ENCODE data around the gene CTNNA3. TPM values are rescaled to one million over a fixed set of nuclear protein-coding genes. Genes with fewer than 3 reads are reported as not detected.

The CTNNA3 gene
- total RNA-seq, 4 donors from 2014 or later: 0.68 to 75.2 (median 1.4) TPM

GRCh38 chr10:66964946-66965345 lies 731.0 kb downstream of the CTNNA3 start:
- Histone ChIP-seq H3K36me3 (no peaks in the 10 kb centered on the region), H3K4me1 (no peaks in the 10 kb centered on the region), H3K27ac (no peak overlapping the region), H3K9me3 (no peaks in the 10 kb centered on the region), H3K4me3 (no peak overlapping the region), H3K27me3 (no peaks in the 10 kb centered on the region)
- in situ Hi-C loops (cut with MboI; ENCODE audit: low pct_ligation_motif_present in 1 of 4, low pct_unique_long_range_greater_than_20kb in 1 of 4, low sequenced_read_pairs in 3 of 4) (no loop called here), intact Hi-C loops (cut with DNase I; ENCODE audit: low total_unique reads) (no loop called here)
- 33 to 59% methylated on average over 2 to 4 of the region's 4 CpGs for WGBS, 2 donors (ENCODE audit: low coverage in 1 of 2)
- DNase-seq: no peak
- TF ChIP-seq EP300 (IDR thresholded peaks at IDR 0.05; ENCODE audit: low read depth): no peak
- no peak for TF ChIP-seq POLR2A (IDR thresholded peaks at IDR 0.05)
- TF ChIP-seq POLR2AphosphoS5 (IDR thresholded peaks at IDR 0.05): no peak
- TF ChIP-seq CTCF (IDR thresholded peaks at IDR 0.05): no peak

GRCh38 chr10:66958466-66958865 lies 737.5 kb downstream of the CTNNA3 start:
- intact Hi-C loops (cut with DNase I; ENCODE audit: low total_unique reads): no loop called here
- WGBS, 2 donors (ENCODE audit: low coverage in 1 of 2): 67 to 75% methylated on average over 1 to 2 of the region's 2 CpGs

GRCh38 chr10:66951896-66952295 lies 744.1 kb downstream of the CTNNA3 start:
- Histone ChIP-seq H3K4me1 (no peaks in the 10 kb centered on the region), H3K36me3 (no peaks in the 10 kb centered on the region), H3K9me3 (no peaks in the 10 kb centered on the region), H3K27me3 (no peaks in the 10 kb centered on the region), H3K27ac (no peak overlapping the region), H3K4me3 (no peak overlapping the region)
- DNase-seq: no peak
- TF ChIP-seq CTCF (IDR thresholded peaks at IDR 0.05): no peak
- TF ChIP-seq POLR2AphosphoS5 (IDR thresholded peaks at IDR 0.05): no peak
- TF ChIP-seq EP300 (IDR thresholded peaks at IDR 0.05; ENCODE audit: low read depth): no peak
- TF ChIP-seq POLR2A (IDR thresholded peaks at IDR 0.05): no peak
- intact Hi-C loops (cut with DNase I; ENCODE audit: low total_unique reads): no loop called here
- in situ Hi-C loops (cut with MboI; ENCODE audit: low pct_ligation_motif_present in 1 of 4, low pct_unique_long_range_greater_than_20kb in 1 of 4, low sequenced_read_pairs in 3 of 4): no loop called here
- WGBS, 2 donors (ENCODE audit: low coverage in 1 of 2): 50 to 66% methylated on average over 1 to 2 of the region's 2 CpGs

More at GRCh38 chr10:66958466-66958865, 737.5 kb downstream of the CTNNA3 start:
- no peak for DNase-seq
- H3K36me3 ChIP-seq: no peaks in the 10 kb centered on the region
- in situ Hi-C loops (cut with MboI; ENCODE audit: low pct_ligation_motif_present in 1 of 4, low pct_unique_long_range_greater_than_20kb in 1 of 4, low sequenced_read_pairs in 3 of 4): no loop called here
- no peaks in the 10 kb centered on the region for H3K9me3 ChIP-seq
- H3K4me3 ChIP-seq: no peak overlapping the region
- no peaks in the 10 kb centered on the region for H3K4me1 ChIP-seq
- H3K27ac ChIP-seq: no peak overlapping the region
- no peak for TF ChIP-seq EP300 (IDR thresholded peaks at IDR 0.05; ENCODE audit: low read depth)
- no peak for TF ChIP-seq CTCF (IDR thresholded peaks at IDR 0.05)
- no peak for TF ChIP-seq POLR2AphosphoS5 (IDR thresholded peaks at IDR 0.05)
- no peak for TF ChIP-seq POLR2A (IDR thresholded peaks at IDR 0.05)
- no peaks in the 10 kb centered on the region for H3K27me3 ChIP-seq

GRCh38 chr10:66943590-66943989 lies 752.4 kb downstream of the CTNNA3 start:
- intact Hi-C loops (cut with DNase I; ENCODE audit: low total_unique reads): no loop called here
- Histone ChIP-seq H3K27ac (no peak overlapping the region), H3K4me3 (no peak overlapping the region), H3K4me1 (peaks cover 0 to 6% (median 0%) of the 10 kb centered on the region in 4 donors), H3K27me3 (no peaks in the 10 kb centered on the region), H3K36me3 (no peaks in the 10 kb centered on the region), H3K9me3 (no peaks in the 10 kb centered on the region)
- 85 to 87% methylated on average over 2 of the region's 2 CpGs for WGBS, 2 donors (ENCODE audit: low coverage in 1 of 2)
- no peak for TF ChIP-seq POLR2AphosphoS5 (IDR thresholded peaks at IDR 0.05)
- TF ChIP-seq EP300 (IDR thresholded peaks at IDR 0.05; ENCODE audit: low read depth): no peak
- TF ChIP-seq POLR2A (IDR thresholded peaks at IDR 0.05): no peak
- TF ChIP-seq CTCF (IDR thresholded peaks at IDR 0.05): no peak
- in situ Hi-C loops (cut with MboI; ENCODE audit: low pct_ligation_motif_present in 1 of 4, low pct_unique_long_range_greater_than_20kb in 1 of 4, low sequenced_read_pairs in 3 of 4): no loop called here
- DNase-seq: no peak
